ENCODE measurements around the gene SNX3.

The SNX3 gene

DNA sequence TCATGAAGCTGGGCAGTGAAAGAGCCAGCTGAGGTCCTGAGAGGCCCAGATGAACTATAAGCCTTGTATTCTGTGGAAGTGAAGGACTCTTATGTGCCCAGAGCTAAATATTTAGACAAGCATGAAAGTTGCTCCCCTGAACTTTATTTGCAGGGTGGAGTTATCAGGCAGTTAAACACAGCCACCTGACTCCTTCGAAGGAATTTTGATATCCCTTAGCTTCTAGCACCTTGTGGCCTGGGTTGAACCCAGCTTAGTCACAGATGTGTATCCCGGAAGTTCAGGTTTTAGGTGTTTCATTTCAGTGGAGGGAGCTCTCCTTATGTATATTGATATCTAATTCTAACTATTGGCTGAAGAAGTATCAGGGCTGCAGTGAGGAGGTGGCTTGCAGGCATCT is 74.6 kb downstream of the SNX3 start:
- peaks cover 7 to 65% (median 12%) of the 10 kb centered on the region in 5 experiments for H3K27me3 ChIP-seq (replicated peaks in 2 of 5; ENCODE audit: control insufficient read depth in 4 of 5, insufficient read depth in 5 of 5, low read length in 4 of 5)
- WGBS (ENCODE audit: insufficient coverage) = 100% methylated on average over 1 of the region's 2 CpGs
- CTCF ChIA-PET = no interaction called here

DNA sequence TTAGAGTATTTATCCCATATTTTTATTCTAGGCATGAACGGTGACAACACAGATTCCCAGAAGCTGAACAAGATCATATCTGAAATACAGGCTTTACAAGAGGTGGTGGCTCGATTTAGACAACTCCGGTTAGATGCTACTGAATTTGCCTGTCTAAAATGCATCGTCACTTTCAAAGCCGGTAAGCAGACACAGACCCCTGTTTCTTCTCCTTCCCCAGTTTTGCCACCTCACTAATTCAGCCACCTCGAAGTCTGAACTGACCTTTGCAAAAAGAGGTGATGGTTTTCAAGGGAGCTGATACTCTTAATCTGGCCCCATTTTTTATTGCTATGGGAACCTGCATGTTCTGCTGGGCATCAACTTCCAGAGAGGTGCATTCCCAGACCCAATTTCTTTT is 80.1 kb downstream of the SNX3 start:
- Histone ChIP-seq H3K27me3 (replicated peaks in 2 of 5; ENCODE audit: control insufficient read depth in 4 of 5, insufficient read depth in 5 of 5, low read length in 4 of 5) (peaks cover 19 to 81% (median 27%) of the 10 kb centered on the region in 5 experiments), H3K4me3 (ENCODE audit: control insufficient read depth in 1 of 7, extremely low read depth in 1 of 7, insufficient read depth in 4 of 7, low read depth in 2 of 7, low read length in 6 of 7) (no peak overlapping the region), H3K9me3 (ENCODE audit: control extremely low read depth in 1 of 5, control insufficient read depth in 4 of 5, insufficient read depth in 2 of 5, low read depth in 1 of 5, low read length in 4 of 5) (no peaks in the 10 kb centered on the region), H3K4me1 (ENCODE audit: control extremely low read depth in 1 of 4, control insufficient read depth in 4 of 4, insufficient read depth in 4 of 4, low read length in 3 of 4) (peaks cover 0 to 8% (median 8%) of the 10 kb centered on the region in 4 experiments), H3K36me3 (ENCODE audit: control insufficient read depth in 4 of 4, insufficient read depth in 4 of 4, low read length in 3 of 4) (no peaks in the 10 kb centered on the region), H3K27ac (ENCODE audit: insufficient read depth in 1 of 2, low read depth in 1 of 2, low read length in 2 of 2, poor library complexity in 1 of 2, severe bottlenecking in 2 of 2) (no peak overlapping the region)
- ChIA-PET CTCF (interaction anchor here (1.1 to 1.6 kb wide), 2 partner anchors 13 to 19 kb away, joined by 3 read pairs; no protein-coding TSS in a partner anchor), POLR2A (interaction anchor here (0.7 kb wide), 1 partner anchor 18 kb away, joined by 5 read pairs; no protein-coding TSS in a partner anchor)
- 60% methylated on average over 6 of the region's 6 CpGs for WGBS (ENCODE audit: insufficient coverage)
- DNase-seq = no peak

More for the DNA sequence above, 74.6 kb downstream of the SNX3 start:
- no peak overlapping the region for H3K27ac ChIP-seq (ENCODE audit: insufficient read depth in 1 of 2, low read depth in 1 of 2, low read length in 2 of 2, poor library complexity in 1 of 2, severe bottlenecking in 2 of 2)
- H3K9me3 ChIP-seq (ENCODE audit: control extremely low read depth in 1 of 5, control insufficient read depth in 4 of 5, insufficient read depth in 2 of 5, low read depth in 1 of 5, low read length in 4 of 5) = no peaks in the 10 kb centered on the region
- no peak for DNase-seq
- no peaks in the 10 kb centered on the region for H3K36me3 ChIP-seq (ENCODE audit: control insufficient read depth in 4 of 4, insufficient read depth in 4 of 4, low read length in 3 of 4)
- H3K4me1 ChIP-seq (ENCODE audit: control extremely low read depth in 1 of 4, control insufficient read depth in 4 of 4, insufficient read depth in 4 of 4, low read length in 3 of 4) = no peaks in the 10 kb centered on the region
- POLR2A ChIA-PET = no interaction called here
- H3K4me3 ChIP-seq (ENCODE audit: control insufficient read depth in 1 of 7, extremely low read depth in 1 of 7, insufficient read depth in 4 of 7, low read depth in 2 of 7, low read length in 6 of 7) = no peak overlapping the region

DNA sequence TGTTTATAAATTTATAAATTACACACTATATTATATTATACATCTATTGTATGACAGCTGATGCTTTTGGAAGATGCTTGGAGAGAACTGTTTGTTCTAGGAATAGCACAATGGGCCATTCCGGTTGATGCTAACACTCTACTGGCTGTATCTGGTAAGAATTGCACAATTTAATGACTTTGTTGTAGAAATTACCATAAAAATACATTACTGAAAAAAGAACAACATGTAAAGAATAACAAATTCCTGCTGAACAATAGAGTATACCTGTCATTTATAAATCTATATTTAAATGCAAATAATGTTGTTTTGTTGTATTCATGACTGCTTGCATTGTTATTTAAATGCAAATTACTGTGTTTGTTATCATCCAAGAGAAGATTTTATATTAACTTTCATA is 80.6 kb downstream of the SNX3 start:
- Histone ChIP-seq H3K4me3 (ENCODE audit: control insufficient read depth in 1 of 7, extremely low read depth in 1 of 7, insufficient read depth in 4 of 7, low read depth in 2 of 7, low read length in 6 of 7) (no peak overlapping the region), H3K4me1 (ENCODE audit: control extremely low read depth in 1 of 4, control insufficient read depth in 4 of 4, insufficient read depth in 4 of 4, low read length in 3 of 4) (peaks cover 0 to 13% (median 13%) of the 10 kb centered on the region in 4 experiments), H3K27me3 (replicated peaks in 2 of 5; ENCODE audit: control insufficient read depth in 4 of 5, insufficient read depth in 5 of 5, low read length in 4 of 5) (peaks cover 19 to 82% (median 32%) of the 10 kb centered on the region in 5 experiments), H3K27ac (ENCODE audit: insufficient read depth in 1 of 2, low read depth in 1 of 2, low read length in 2 of 2, poor library complexity in 1 of 2, severe bottlenecking in 2 of 2) (no peak overlapping the region), H3K36me3 (ENCODE audit: control insufficient read depth in 4 of 4, insufficient read depth in 4 of 4, low read length in 3 of 4) (no peaks in the 10 kb centered on the region), H3K9me3 (ENCODE audit: control extremely low read depth in 1 of 5, control insufficient read depth in 4 of 5, insufficient read depth in 2 of 5, low read depth in 1 of 5, low read length in 4 of 5) (no peaks in the 10 kb centered on the region)
- DNase-seq = no peak
- ChIA-PET CTCF (interaction anchor here (0.9 to 1.6 kb wide), 3 partner anchors 12 to 18 kb away, joined by 3 to 4 read pairs (median 3); no protein-coding TSS in a partner anchor), POLR2A (interaction anchor here (0.5 to 0.7 kb wide), 2 partner anchors 18 to 132 kb away, joined by 4 to 5 read pairs; no protein-coding TSS in a partner anchor)
- no CpG with 5 or more reads among the region's 1 CpG for WGBS (ENCODE audit: insufficient coverage)

DNA sequence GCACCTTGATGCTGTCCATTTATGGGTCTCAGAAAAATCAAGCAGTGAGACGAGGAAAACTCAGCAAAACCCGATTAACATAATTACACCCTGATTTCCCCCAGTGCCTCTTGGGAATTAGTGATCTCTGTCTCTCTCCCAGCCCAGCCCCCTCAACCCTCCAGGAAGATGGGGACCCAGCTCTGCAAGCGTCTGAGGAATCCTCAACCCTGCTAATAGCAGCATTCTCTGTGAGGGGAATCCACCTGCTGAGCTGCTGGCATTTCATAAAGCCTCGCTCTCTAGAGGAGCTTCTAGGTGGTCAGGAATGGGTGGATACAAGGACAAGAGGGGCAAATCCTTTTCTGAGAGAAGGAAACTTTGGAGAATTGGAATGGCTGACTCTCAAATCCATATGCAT is 81.1 kb downstream of the SNX3 start:
- CTCF ChIA-PET = interaction anchor here (0.9 to 1.1 kb wide), 2 partner anchors 12 to 18 kb away, joined by 3 to 4 read pairs; no protein-coding TSS in a partner anchor
- no peak overlapping the region for H3K27ac ChIP-seq (ENCODE audit: insufficient read depth in 1 of 2, low read depth in 1 of 2, low read length in 2 of 2, poor library complexity in 1 of 2, severe bottlenecking in 2 of 2)
- no peaks in the 10 kb centered on the region for H3K36me3 ChIP-seq (ENCODE audit: control insufficient read depth in 4 of 4, insufficient read depth in 4 of 4, low read length in 3 of 4)
- DNase-seq = no peak
- H3K4me3 ChIP-seq (ENCODE audit: control insufficient read depth in 1 of 7, extremely low read depth in 1 of 7, insufficient read depth in 4 of 7, low read depth in 2 of 7, low read length in 6 of 7) = no peak overlapping the region
- peaks cover 19 to 86% (median 36%) of the 10 kb centered on the region in 5 experiments for H3K27me3 ChIP-seq (replicated peaks in 2 of 5; ENCODE audit: control insufficient read depth in 4 of 5, insufficient read depth in 5 of 5, low read length in 4 of 5)
- POLR2A ChIA-PET = interaction anchor here (0.5 kb wide), 1 partner anchor 133 kb away, joined by 4 read pairs; no protein-coding TSS in a partner anchor
- 22% methylated on average over 4 of the region's 4 CpGs for WGBS (ENCODE audit: insufficient coverage)
- no peaks in the 10 kb centered on the region for H3K9me3 ChIP-seq (ENCODE audit: control extremely low read depth in 1 of 5, control insufficient read depth in 4 of 5, insufficient read depth in 2 of 5, low read depth in 1 of 5, low read length in 4 of 5)
- H3K4me1 ChIP-seq (ENCODE audit: control extremely low read depth in 1 of 4, control insufficient read depth in 4 of 4, insufficient read depth in 4 of 4, low read length in 3 of 4) = peaks cover 0 to 16% (median 15%) of the 10 kb centered on the region in 4 experiments

DNA sequence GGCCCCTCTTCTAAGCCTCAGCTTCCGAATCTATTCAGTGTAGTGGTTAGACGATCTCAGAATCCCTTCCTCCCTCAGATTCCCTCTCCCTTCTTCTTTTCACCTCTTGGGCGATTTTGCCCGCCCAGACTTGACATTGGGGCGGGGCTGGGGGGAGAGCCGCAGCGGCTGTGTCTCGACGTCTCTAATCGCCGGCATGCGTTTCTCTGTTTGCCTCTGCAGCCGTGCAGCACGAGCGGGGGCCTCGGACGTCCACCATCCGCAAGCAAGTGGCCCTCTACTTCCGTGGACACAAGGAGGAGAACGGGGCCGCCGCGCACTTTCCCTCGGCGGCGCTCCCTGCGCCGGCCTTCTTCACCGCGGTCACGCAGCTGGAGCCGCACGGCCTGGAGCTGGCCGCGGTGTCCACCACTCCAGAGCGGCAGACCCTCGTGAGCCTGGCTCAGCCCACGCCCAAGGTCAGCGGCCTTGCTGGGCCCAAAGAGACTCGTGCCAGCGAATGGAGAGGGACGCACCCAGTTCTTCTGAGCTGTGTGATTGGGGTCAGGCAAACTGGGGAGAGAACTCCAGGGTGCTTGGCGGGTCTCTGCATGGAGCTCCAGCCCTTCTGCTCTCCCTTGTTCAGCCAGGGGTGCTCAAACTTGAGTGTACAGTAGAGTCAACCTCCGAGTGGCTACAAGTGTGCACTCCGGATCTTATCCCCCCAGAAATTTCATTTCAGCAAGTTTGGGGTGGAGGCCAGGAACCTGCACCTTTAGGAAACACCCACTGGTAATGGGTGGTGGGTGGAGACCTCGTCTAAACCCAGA is 84.4 kb downstream of the SNX3 start:
- CTCF ChIA-PET = interaction anchor here (1.1 to 1.8 kb wide), 7 partner anchors 13 to 321 kb away, joined by 3 to 5 read pairs (median 3); no protein-coding TSS in a partner anchor
- H3K36me3 ChIP-seq (ENCODE audit: control insufficient read depth in 4 of 4, insufficient read depth in 4 of 4, low read length in 3 of 4) = no peaks in the 10 kb centered on the region
- H3K4me1 ChIP-seq (ENCODE audit: control extremely low read depth in 1 of 4, control insufficient read depth in 4 of 4, insufficient read depth in 4 of 4, low read length in 3 of 4) = peaks cover 0 to 24% (median 21%) of the 10 kb centered on the region in 4 experiments
- no peak overlapping the region for H3K27ac ChIP-seq (ENCODE audit: insufficient read depth in 1 of 2, low read depth in 1 of 2, low read length in 2 of 2, poor library complexity in 1 of 2, severe bottlenecking in 2 of 2)
- H3K27me3 ChIP-seq (replicated peaks in 2 of 5; ENCODE audit: control insufficient read depth in 4 of 5, insufficient read depth in 5 of 5, low read length in 4 of 5) = peaks cover 33 to 99% (median 61%) of the 10 kb centered on the region in 5 experiments
- peak overlapping the region in 2 of 7 experiments; percentile 33 to 53 for H3K4me3 ChIP-seq (ENCODE audit: control insufficient read depth in 1 of 7, extremely low read depth in 1 of 7, insufficient read depth in 4 of 7, low read depth in 2 of 7, low read length in 6 of 7)
- 9% methylated on average over 41 of the region's 46 CpGs for WGBS (ENCODE audit: insufficient coverage)
- POLR2A ChIA-PET = no interaction called here
- H3K9me3 ChIP-seq (ENCODE audit: control extremely low read depth in 1 of 5, control insufficient read depth in 4 of 5, insufficient read depth in 2 of 5, low read depth in 1 of 5, low read length in 4 of 5) = no peaks in the 10 kb centered on the region
- no peak for DNase-seq

DNA sequence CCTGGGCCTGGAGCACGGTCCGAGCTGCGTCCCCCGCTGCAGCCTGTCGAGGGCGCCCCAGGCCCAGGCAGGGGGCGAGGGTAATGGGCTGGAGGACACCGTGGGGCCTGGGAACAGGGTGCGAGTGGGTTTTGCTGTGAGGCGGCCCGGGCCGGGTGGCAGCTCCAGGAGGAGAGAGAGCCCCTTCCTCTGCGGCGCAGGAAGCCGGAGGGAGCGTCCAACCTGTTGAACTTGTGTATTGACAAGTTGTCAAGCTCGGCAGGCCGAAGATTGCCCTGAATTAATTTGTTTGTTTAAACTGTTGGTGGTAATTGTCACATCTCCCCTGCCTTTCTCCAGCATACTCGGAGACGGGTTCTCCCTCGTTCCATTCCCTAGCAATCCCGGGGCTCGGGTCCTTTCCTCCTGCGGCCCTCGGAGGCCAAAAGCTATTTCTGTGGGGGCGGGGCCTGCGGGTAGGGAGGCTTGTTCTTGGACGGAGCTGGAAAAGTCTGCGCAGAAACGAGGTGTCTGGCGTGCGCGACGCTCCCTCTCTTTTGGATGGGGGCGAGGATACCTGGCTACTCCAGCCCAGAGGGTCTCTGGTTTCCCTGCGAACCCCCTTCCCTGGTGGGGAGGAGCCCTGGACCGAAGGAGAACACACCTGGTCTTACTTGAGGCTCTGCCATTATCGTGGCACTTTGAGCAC is 85.1 kb downstream of the SNX3 start:
- 4% methylated on average over 37 of the region's 38 CpGs for WGBS (ENCODE audit: insufficient coverage)
- ChIA-PET POLR2A (interaction anchor here (0.6 to 1.2 kb wide), 2 partner anchors 9 to 319 kb away, joined by 3 read pairs; no protein-coding TSS in a partner anchor), CTCF (interaction anchor here (1.1 to 1.6 kb wide), 6 partner anchors 13 to 322 kb away, joined by 3 to 4 read pairs (median 3); no protein-coding TSS in a partner anchor)
- no peak for DNase-seq
- H3K27ac ChIP-seq (ENCODE audit: insufficient read depth in 1 of 2, low read depth in 1 of 2, low read length in 2 of 2, poor library complexity in 1 of 2, severe bottlenecking in 2 of 2) = no peak overlapping the region
- no peaks in the 10 kb centered on the region for H3K36me3 ChIP-seq (ENCODE audit: control insufficient read depth in 4 of 4, insufficient read depth in 4 of 4, low read length in 3 of 4)
- H3K4me3 ChIP-seq (ENCODE audit: control insufficient read depth in 1 of 7, extremely low read depth in 1 of 7, insufficient read depth in 4 of 7, low read depth in 2 of 7, low read length in 6 of 7) = peak overlapping the region in 4 of 7 experiments; percentile 11 to 53 (median 28)
- no peaks in the 10 kb centered on the region for H3K9me3 ChIP-seq (ENCODE audit: control extremely low read depth in 1 of 5, control insufficient read depth in 4 of 5, insufficient read depth in 2 of 5, low read depth in 1 of 5, low read length in 4 of 5)
- H3K27me3 ChIP-seq (replicated peaks in 2 of 5; ENCODE audit: control insufficient read depth in 4 of 5, insufficient read depth in 5 of 5, low read length in 4 of 5) = peaks cover 33 to 100% (median 64%) of the 10 kb centered on the region in 5 experiments
- peaks cover 0 to 24% (median 21%) of the 10 kb centered on the region in 4 experiments for H3K4me1 ChIP-seq (ENCODE audit: control extremely low read depth in 1 of 4, control insufficient read depth in 4 of 4, insufficient read depth in 4 of 4, low read length in 3 of 4)

All from common myeloid progenitor, CD34-positive (primary cell).